ENCODE results near the gene SHROOM3. TPM values are rescaled to one million over a fixed set of nuclear protein-coding genes. Genes with fewer than 3 reads are reported as not detected.
A peak's percentile ranks its signal among the peaks of the same experiment; 100 is the strongest.

SHROOM3 gene
- total RNA-seq, 3 donors from 2014 or later = 105 to 263 (median 158) TPM

DNA sequence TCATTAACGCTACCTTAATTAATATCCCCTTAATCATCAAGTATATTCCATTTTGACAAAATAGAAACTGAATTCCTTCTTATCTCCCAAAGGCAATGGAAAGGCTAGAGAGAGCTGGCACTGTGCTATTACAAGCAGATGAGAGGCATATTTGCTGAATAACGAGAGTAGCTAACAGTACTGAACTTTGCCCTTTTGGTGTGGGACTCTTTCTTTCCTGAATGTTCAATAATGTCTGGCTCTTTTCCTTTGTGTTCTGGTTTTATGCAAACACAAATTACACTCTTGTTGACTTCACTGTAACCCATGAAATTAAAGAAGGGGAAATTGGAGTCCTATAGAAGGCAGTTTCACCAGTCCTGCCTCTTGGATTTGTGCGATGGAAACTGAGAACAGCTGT is 63.5 kb downstream of the SHROOM3 start:
- Histone ChIP-seq H3K9me3 (no peaks in the 10 kb centered on the region), H3K4me1 (ENCODE audit: low read depth) (peaks cover 14% of the 10 kb centered on the region), H3K36me3 (ENCODE audit: low read depth) (no peaks in the 10 kb centered on the region), H3K4me3 (no peak overlapping the region)
- ATAC-seq = peak; percentile 88
- no peak for DNase-seq
- TF ChIP-seq, protein P1, sequence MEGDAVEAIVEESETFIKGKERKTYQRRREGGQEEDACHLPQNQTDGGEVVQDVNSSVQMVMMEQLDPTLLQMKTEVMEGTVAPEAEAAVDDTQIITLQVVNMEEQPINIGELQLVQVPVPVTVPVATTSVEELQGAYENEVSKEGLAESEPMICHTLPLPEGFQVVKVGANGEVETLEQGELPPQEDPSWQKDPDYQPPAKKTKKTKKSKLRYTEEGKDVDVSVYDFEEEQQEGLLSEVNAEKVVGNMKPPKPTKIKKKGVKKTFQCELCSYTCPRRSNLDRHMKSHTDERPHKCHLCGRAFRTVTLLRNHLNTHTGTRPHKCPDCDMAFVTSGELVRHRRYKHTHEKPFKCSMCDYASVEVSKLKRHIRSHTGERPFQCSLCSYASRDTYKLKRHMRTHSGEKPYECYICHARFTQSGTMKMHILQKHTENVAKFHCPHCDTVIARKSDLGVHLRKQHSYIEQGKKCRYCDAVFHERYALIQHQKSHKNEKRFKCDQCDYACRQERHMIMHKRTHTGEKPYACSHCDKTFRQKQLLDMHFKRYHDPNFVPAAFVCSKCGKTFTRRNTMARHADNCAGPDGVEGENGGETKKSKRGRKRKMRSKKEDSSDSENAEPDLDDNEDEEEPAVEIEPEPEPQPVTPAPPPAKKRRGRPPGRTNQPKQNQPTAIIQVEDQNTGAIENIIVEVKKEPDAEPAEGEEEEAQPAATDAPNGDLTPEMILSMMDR (IDR thresholded peaks at IDR 0.05) = no peak
- intact Hi-C loops (cut with DNase I, micrococcal nuclease) = no loop called here

DNA sequence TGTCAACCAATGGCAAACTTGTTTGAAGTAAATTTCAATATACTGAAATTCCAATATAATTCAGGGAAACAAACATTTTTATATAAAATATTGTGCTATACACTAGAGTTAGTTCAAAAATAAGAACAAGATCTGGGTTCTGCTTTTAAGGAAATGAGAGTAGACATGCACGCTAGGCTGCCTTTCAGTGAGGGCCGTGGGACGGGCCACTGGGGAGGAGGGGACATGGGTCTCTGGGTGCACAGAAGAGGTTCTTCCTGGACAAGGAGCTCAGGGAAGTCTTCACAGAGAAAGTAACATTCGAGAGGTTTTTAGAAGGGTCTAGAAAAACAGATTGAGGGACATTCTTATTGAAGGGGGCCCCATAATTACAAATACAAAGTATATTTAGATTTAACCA is 64.4 kb downstream of the SHROOM3 start:
- DNase-seq (no peak), ATAC-seq (no peak)
- peaks cover 14% of the 10 kb centered on the region for H3K4me1 ChIP-seq (ENCODE audit: low read depth)
- H3K36me3 ChIP-seq (ENCODE audit: low read depth) = no peaks in the 10 kb centered on the region
- TF ChIP-seq, protein P1 (IDR thresholded peaks at IDR 0.05) = no peak
- H3K4me3 ChIP-seq = no peak overlapping the region
- intact Hi-C loops (cut with DNase I, micrococcal nuclease) = no loop called here
- H3K9me3 ChIP-seq = no peaks in the 10 kb centered on the region

DNA sequence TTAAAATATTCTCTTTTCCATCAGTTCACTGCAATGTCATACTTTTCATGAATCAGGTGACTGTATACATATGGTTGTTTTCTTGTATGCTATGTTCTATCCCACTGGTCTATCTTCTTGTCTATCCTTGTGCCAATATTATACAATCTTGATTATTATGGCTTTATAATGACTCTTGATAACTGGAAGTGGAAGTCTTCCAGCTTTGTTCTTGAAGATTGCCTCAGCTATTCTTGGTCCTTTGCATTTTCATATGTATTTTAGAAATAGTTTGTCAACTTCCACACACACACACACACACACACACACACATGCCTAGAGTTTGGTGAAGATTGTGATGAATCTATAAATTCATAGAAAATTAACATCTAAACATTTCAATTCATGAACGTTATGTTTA is 67.9 kb downstream of the SHROOM3 start:
- no peak for ATAC-seq
- no peak for DNase-seq
- no peak overlapping the region for H3K4me3 ChIP-seq
- intact Hi-C loops (cut with DNase I, micrococcal nuclease) = loop anchor here in 1 of 2 donors (5.0 kb wide), 1 partner anchor 71 kb away; no protein-coding TSS in a partner anchor
- H3K9me3 ChIP-seq = no peaks in the 10 kb centered on the region
- H3K4me1 ChIP-seq (ENCODE audit: low read depth) = peaks cover 12% of the 10 kb centered on the region
- H3K36me3 ChIP-seq (ENCODE audit: low read depth) = no peaks in the 10 kb centered on the region
- TF ChIP-seq, protein P1 (IDR thresholded peaks at IDR 0.05) = no peak

DNA sequence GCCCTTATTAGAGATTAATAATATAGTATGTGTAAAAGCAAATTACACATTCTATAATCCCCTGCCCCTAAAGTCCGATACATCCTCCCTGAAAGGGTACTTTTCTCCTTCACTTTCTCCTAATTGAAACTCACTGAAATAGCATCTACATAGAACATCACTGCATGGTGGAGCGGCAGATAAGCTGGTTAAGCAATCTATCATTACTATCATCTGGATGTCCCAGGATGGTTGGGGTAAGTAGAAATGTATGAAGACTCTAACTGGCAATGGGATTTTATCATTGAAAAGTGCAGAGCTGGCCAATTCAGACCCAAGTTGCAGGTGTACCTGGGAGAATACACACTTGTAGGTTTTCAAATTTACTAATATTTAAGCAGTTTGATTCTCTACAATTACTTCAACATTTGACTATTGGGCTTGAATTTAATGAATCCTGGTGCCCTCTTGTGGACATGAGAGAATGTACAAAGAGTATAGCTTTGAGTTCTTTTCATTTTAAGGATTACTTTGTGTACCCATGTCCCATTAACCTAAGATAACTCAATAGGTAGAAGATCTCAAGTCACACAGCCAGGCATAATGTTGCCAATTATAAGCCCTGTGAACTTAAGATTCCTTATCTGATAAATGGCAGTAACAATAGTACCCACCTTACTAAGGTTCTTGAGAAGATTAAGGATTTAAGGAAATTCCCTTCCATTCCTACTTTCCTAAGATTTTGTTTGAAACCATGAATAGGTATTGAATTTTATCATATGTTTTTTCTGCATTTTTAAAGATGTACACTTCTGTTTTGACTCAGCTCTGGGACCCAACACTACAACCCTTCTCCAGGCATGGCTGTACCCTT is 69.8 kb downstream of the SHROOM3 start:
- H3K9me3 ChIP-seq = no peaks in the 10 kb centered on the region
- TF ChIP-seq, protein P1 (IDR thresholded peaks at IDR 0.05) = peak; percentile 12
- H3K4me1 ChIP-seq (ENCODE audit: low read depth) = no peaks in the 10 kb centered on the region
- intact Hi-C loops (cut with DNase I, micrococcal nuclease) = loop anchor here (2.0 to 5.0 kb wide), 2 partner anchors 73 to 74 kb away; no protein-coding TSS in a partner anchor
- H3K36me3 ChIP-seq (ENCODE audit: low read depth) = no peaks in the 10 kb centered on the region
- H3K4me3 ChIP-seq = no peak overlapping the region
- ATAC-seq = peak; percentile 57
- peak in 1 of 3 donors; percentile 57 for DNase-seq

DNA sequence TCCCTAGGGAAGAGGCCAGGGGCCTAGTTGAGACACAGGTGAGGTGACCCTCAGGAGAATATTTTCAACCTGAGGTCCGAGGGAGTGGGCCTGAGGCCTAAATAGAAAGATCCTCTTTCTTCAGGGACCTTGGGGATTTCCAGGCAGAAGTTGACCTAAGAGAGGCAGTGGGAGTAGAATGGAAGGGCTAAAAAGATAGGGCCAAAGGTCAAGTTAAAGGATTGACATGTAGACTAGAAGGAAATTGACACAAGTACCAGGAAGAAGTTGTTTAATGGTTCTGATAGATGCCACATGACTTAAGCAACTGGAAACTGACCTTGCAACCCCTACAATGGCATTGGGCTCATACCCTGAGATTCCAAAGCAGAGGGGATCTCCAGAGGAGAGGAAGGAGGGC is 76.9 kb downstream of the SHROOM3 start:
- Histone ChIP-seq H3K4me3 (no peak overlapping the region), H3K9me3 (no peaks in the 10 kb centered on the region), H3K4me1 (ENCODE audit: low read depth) (peaks cover 5% of the 10 kb centered on the region), H3K36me3 (ENCODE audit: low read depth) (no peaks in the 10 kb centered on the region)
- DNase-seq (no peak), ATAC-seq (peak; percentile 79)
- intact Hi-C loops (cut with DNase I, micrococcal nuclease) = loop anchor here (5.0 to 10.0 kb wide), 2 partner anchors 63 to 245 kb away; no protein-coding TSS in a partner anchor
- TF ChIP-seq, protein P1 (IDR thresholded peaks at IDR 0.05) = no peak

Measured in mucosa of descending colon (tissue), 3 donors.